Measurements from ENCODE around the gene OSBPL8. TPM values are rescaled to one million over a fixed set of nuclear protein-coding genes. Genes with fewer than 3 reads are reported as not detected.
A peak's percentile ranks its signal among the peaks of the same experiment; 100 is the strongest.

Gene OSBPL8
- total RNA-seq, 3 donors from 2014 or later (not counting 1 experiment from before 2014, with no cell fraction given): 133 to 154 (median 138) TPM

DNA sequence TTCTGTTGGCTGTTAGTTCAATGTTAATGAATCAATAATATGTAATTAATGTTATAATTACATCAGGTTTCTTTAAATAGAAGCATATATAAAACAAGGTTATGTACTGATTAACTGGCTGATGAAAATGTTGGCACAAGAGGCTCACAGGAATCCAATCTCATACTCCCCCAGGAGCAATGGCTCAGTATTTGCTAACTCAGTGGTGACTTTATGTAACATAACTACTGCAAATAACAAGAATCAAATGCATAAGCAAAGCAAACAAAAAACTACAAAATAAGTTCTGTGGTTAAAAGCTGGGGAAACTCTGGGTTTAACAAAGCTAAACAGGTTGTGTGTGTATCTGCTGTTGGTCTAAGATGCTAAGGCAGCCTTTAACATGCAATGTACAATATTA is 183.6 kb downstream of the OSBPL8 start:
- intact Hi-C loops (cut with micrococcal nuclease): no loop called here
- Histone ChIP-seq H3K36me3 (ENCODE audit: control insufficient read depth, insufficient read depth, low read length) (peaks cover 62% of the 10 kb centered on the region), H3K4me1 (ENCODE audit: control insufficient read depth, insufficient read depth, low read length) (no peaks in the 10 kb centered on the region), H3K9me3 (ENCODE audit: control insufficient read depth, insufficient read depth, low read length) (no peaks in the 10 kb centered on the region), H3K27me3 (ENCODE audit: control insufficient read depth, insufficient read depth, low read length) (no peaks in the 10 kb centered on the region), H3K27ac (ENCODE audit: low read length) (no peak overlapping the region), H3K4me3 (ENCODE audit: low read length) (no peak overlapping the region)
- Mint-ChIP-seq H3K27ac (no peak overlapping the region), H3K9me3 (no peaks in the 10 kb centered on the region), H3K4me1 (no peaks in the 10 kb centered on the region), H3K4me3 (no peak overlapping the region), H3K27me3 (ENCODE audit: low read depth in 2 of 2) (no peaks in the 10 kb centered on the region), H3K36me3 (peaks cover 8% of the 10 kb centered on the region)
- ATAC-seq (no peak), DNase-seq (no peak)
- TF ChIP-seq, protein P1, sequence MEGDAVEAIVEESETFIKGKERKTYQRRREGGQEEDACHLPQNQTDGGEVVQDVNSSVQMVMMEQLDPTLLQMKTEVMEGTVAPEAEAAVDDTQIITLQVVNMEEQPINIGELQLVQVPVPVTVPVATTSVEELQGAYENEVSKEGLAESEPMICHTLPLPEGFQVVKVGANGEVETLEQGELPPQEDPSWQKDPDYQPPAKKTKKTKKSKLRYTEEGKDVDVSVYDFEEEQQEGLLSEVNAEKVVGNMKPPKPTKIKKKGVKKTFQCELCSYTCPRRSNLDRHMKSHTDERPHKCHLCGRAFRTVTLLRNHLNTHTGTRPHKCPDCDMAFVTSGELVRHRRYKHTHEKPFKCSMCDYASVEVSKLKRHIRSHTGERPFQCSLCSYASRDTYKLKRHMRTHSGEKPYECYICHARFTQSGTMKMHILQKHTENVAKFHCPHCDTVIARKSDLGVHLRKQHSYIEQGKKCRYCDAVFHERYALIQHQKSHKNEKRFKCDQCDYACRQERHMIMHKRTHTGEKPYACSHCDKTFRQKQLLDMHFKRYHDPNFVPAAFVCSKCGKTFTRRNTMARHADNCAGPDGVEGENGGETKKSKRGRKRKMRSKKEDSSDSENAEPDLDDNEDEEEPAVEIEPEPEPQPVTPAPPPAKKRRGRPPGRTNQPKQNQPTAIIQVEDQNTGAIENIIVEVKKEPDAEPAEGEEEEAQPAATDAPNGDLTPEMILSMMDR (IDR thresholded peaks at IDR 0.05): no peak

DNA sequence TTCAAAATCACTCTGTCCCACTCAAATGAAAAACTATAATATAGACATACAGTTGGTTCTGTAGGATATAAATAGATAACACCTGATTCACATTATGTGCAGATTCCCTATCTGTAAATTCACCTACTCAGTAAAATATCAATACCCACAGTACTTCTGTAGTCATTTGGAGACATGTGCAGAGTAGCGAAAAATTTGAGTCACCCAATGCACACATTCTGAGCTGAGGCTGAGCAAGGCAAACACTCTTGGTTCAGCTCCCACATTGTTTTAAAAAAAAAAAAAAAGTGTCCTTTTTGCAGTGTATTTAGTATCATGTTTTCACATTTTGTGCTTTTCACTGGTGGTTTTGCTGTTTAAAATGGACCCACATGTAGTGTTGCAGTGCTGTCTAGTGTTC is 184.1 kb downstream of the OSBPL8 start:
- 80% methylated on average over 1 of the region's 1 CpG for WGBS (ENCODE audit: insufficient coverage)
- Mint-ChIP-seq H3K36me3 (peaks cover 8% of the 10 kb centered on the region), H3K27me3 (ENCODE audit: low read depth in 2 of 2) (no peaks in the 10 kb centered on the region), H3K4me3 (no peak overlapping the region), H3K9me3 (no peaks in the 10 kb centered on the region), H3K4me1 (no peaks in the 10 kb centered on the region), H3K27ac (no peak overlapping the region)
- TF ChIP-seq, protein P1 (IDR thresholded peaks at IDR 0.05): no peak
- no peaks in the 10 kb centered on the region for H3K4me1 ChIP-seq (ENCODE audit: control insufficient read depth, insufficient read depth, low read length)
- H3K27me3 ChIP-seq (ENCODE audit: control insufficient read depth, insufficient read depth, low read length): no peaks in the 10 kb centered on the region
- H3K9me3 ChIP-seq (ENCODE audit: control insufficient read depth, insufficient read depth, low read length): no peaks in the 10 kb centered on the region
- H3K27ac ChIP-seq (ENCODE audit: low read length): no peak overlapping the region
- DNase-seq (no peak), ATAC-seq (no peak)
- H3K36me3 ChIP-seq (ENCODE audit: control insufficient read depth, insufficient read depth, low read length): peaks cover 63% of the 10 kb centered on the region
- intact Hi-C loops (cut with micrococcal nuclease): no loop called here
- no peak overlapping the region for H3K4me3 ChIP-seq (ENCODE audit: low read length)

DNA sequence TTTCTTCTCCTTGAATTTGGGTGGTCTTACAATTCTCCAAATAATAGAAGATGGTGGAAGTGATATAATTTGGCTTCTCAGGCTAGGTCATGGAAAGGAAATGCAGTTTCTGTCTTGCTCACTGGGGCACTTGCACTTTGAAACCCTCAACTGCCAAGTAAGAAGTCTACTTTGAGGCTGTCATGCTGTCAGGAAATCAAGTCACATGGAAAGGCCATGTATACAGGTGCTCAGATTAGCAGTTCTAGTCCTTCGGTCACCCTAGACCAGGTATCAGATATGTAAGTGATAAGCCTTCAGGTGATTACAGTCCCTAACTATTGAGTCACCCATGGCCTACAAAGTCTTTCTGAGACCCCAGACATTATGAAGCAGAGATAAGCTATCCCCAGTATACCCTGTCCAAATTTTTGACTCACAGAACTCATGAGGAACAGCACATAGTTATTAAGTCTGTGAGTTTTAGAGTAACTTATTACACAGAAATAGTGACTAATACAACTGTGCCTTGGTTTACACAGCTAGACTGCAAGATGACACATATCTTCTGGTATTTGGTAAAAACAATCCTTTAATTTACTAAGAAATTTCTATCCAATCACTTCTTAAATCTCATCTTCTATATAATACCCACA is 185.1 kb downstream of the OSBPL8 start:
- no peaks in the 10 kb centered on the region for H3K9me3 Mint-ChIP-seq
- Histone ChIP-seq H3K9me3 (ENCODE audit: control insufficient read depth, insufficient read depth, low read length) (no peaks in the 10 kb centered on the region), H3K4me3 (ENCODE audit: low read length) (no peak overlapping the region), H3K27me3 (ENCODE audit: control insufficient read depth, insufficient read depth, low read length) (no peaks in the 10 kb centered on the region), H3K4me1 (ENCODE audit: control insufficient read depth, insufficient read depth, low read length) (no peaks in the 10 kb centered on the region), H3K36me3 (ENCODE audit: control insufficient read depth, insufficient read depth, low read length) (peaks cover 69% of the 10 kb centered on the region), H3K27ac (ENCODE audit: low read length) (no peak overlapping the region)
- H3K4me1 Mint-ChIP-seq: no peaks in the 10 kb centered on the region
- TF ChIP-seq, protein P1 (IDR thresholded peaks at IDR 0.05): no peak
- intact Hi-C loops (cut with micrococcal nuclease): no loop called here
- no peaks in the 10 kb centered on the region for H3K27me3 Mint-ChIP-seq (ENCODE audit: low read depth in 2 of 2)
- DNase-seq: no peak
- ATAC-seq: no peak
- H3K4me3 Mint-ChIP-seq: no peak overlapping the region
- H3K36me3 Mint-ChIP-seq: peaks cover 8% of the 10 kb centered on the region
- 85% methylated on average over 1 of the region's 1 CpG for WGBS (ENCODE audit: insufficient coverage)
- no peak overlapping the region for H3K27ac Mint-ChIP-seq

DNA sequence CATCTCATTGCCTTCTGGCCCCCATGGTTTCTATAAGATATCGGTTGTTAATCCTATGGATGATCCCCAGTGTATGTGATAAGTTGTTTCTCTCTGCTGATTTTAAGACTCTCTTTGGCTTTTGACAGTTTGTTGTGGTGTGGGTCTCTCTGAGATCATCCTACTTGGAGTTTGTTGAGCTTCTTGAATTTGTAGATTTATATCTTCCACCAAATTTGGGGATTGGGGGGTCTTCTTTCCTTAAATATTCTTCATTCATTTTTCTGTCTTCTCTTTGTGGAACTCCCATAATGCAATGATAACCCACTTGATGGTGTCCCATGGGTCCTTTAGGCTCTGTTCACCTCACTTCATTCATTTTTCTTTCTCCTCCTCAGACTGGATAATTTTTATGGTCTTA is 191.3 kb downstream of the OSBPL8 start:
- H3K4me1 Mint-ChIP-seq: peaks cover 0 to 4% of the 10 kb centered on the region in 2 donors
- no peaks in the 10 kb centered on the region for H3K4me1 ChIP-seq (ENCODE audit: control insufficient read depth, insufficient read depth, low read length)
- peak overlapping the region in 1 of 2 donors; percentile 39 for H3K27ac Mint-ChIP-seq
- H3K4me3 Mint-ChIP-seq: no peak overlapping the region
- peaks cover 0 to 4% of the 10 kb centered on the region in 2 donors for H3K9me3 Mint-ChIP-seq
- peaks cover 41% of the 10 kb centered on the region for H3K36me3 Mint-ChIP-seq
- no peaks in the 10 kb centered on the region for H3K27me3 ChIP-seq (ENCODE audit: control insufficient read depth, insufficient read depth, low read length)
- H3K36me3 ChIP-seq (ENCODE audit: control insufficient read depth, insufficient read depth, low read length): peaks cover 75% of the 10 kb centered on the region
- WGBS (ENCODE audit: insufficient coverage): 100% methylated on average over 1 of the region's 1 CpG
- no peak overlapping the region for H3K27ac ChIP-seq (ENCODE audit: low read length)
- no peaks in the 10 kb centered on the region for H3K9me3 ChIP-seq (ENCODE audit: control insufficient read depth, insufficient read depth, low read length)
- ATAC-seq (no peak), DNase-seq (no peak)
- no peak overlapping the region for H3K4me3 ChIP-seq (ENCODE audit: low read length)
- intact Hi-C loops (cut with micrococcal nuclease): no loop called here
- TF ChIP-seq, protein P1 (IDR thresholded peaks at IDR 0.05): no peak
- H3K27me3 Mint-ChIP-seq (ENCODE audit: low read depth in 2 of 2): no peaks in the 10 kb centered on the region

Measured in natural killer cell (primary cell).